Measurements from ENCODE around the gene ATR.

DNA sequence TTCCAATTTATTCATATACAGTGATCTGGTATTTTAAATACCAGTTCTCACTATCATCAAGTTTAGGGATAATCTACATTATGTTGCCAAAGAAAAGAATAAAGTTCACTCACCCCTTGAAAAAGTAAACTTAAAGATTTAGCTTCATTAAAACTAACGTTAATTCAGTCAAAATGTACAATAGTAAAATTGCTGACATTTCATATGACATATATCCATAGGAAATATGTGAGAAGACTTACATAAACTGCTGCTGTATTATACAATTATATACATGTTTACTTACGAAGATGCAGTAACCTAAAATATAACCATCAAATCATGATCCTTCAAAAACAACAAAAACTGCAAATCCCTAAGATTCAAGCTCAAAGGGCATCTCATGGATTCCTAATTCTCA, 44.0 kb downstream of the ATR start:
- TF ChIP-seq EZH2phosphoT487 (IDR thresholded peaks at IDR 0.05; ENCODE audit: borderline replicate concordance, low read length) (no peak), EZH2 (IDR thresholded peaks at IDR 0.05; ENCODE audit: low read length, unreplicated experiment) (no peak)
- TF ChIP-seq, protein P1, sequence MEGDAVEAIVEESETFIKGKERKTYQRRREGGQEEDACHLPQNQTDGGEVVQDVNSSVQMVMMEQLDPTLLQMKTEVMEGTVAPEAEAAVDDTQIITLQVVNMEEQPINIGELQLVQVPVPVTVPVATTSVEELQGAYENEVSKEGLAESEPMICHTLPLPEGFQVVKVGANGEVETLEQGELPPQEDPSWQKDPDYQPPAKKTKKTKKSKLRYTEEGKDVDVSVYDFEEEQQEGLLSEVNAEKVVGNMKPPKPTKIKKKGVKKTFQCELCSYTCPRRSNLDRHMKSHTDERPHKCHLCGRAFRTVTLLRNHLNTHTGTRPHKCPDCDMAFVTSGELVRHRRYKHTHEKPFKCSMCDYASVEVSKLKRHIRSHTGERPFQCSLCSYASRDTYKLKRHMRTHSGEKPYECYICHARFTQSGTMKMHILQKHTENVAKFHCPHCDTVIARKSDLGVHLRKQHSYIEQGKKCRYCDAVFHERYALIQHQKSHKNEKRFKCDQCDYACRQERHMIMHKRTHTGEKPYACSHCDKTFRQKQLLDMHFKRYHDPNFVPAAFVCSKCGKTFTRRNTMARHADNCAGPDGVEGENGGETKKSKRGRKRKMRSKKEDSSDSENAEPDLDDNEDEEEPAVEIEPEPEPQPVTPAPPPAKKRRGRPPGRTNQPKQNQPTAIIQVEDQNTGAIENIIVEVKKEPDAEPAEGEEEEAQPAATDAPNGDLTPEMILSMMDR (conservative IDR thresholded peaks at IDR 0.05; ENCODE audit: low read depth, low read length), result no peak
